Fibroblast of lung (primary cell): ENCODE data around the gene EVI5. TPM values are rescaled to one million over a fixed set of nuclear protein-coding genes. Genes with fewer than 3 reads are reported as not detected.

ENCODE experiments used
- DNase-seq, 2 donors: peaks; one replicate each; pipeline versions ENCODE4 v3.0.0 to v3.0.0-alpha.2; 2010; ENCODE audit warnings: low read depth in 2 of 2
- H2AFZ ChIP-seq: 2 replicates; pipeline ENCODE4 v1.5.1; 2012; ENCODE audit warnings: low read length, control low read depth, inconsistent platforms
- H3K27ac ChIP-seq: 2 replicates; pipeline ENCODE4 v1.5.1; 2011; ENCODE audit warnings: low read length, control low read depth; ENCODE audit not compliant: insufficient read depth
- H3K27me3 ChIP-seq: 2 replicates; pipeline ENCODE4 v1.5.1; 2011; ENCODE audit warnings: mild to moderate bottlenecking, low read length; ENCODE audit not compliant: control insufficient read depth, insufficient read depth
- H3K36me3 ChIP-seq: 2 replicates; pipeline ENCODE4 v1.5.1; 2011; ENCODE audit warnings: low read length; ENCODE audit not compliant: control insufficient read depth, insufficient read depth
- H3K4me1 ChIP-seq: 2 replicates; pipeline ENCODE4 v1.5.1; 2011; ENCODE audit warnings: low read length; ENCODE audit not compliant: control insufficient read depth, insufficient read depth; ENCODE audit errors: extremely low read depth
- H3K4me2 ChIP-seq: 2 replicates; pipeline ENCODE4 v1.5.1; 2011; ENCODE audit warnings: low read length, control low read depth; ENCODE audit not compliant: insufficient read depth; ENCODE audit errors: extremely low read depth
- H3K4me3 ChIP-seq, 4 experiments: fragments of 200-600 bp in 1 of 4; sonication (generic) in 1 of 4; replicated peaks in 1 of 4; 2 replicates each; pipeline ENCODE4 v1.5.1; 2011 to 2016; ENCODE audit warnings: low read length in 4 of 4, low read depth in 3 of 4, mild to moderate bottlenecking in 3 of 4, control low read depth in 2 of 4, inconsistent platforms in 1 of 4, mixed read lengths in 1 of 4; ENCODE audit not compliant: insufficient read depth in 1 of 4; ENCODE audit errors: control extremely low read depth in 1 of 4
- H3K79me2 ChIP-seq: 2 replicates; pipeline ENCODE4 v1.5.1; 2012; ENCODE audit warnings: mild to moderate bottlenecking, low read length, inconsistent platforms; ENCODE audit not compliant: control insufficient read depth, insufficient read depth
- H3K9ac ChIP-seq: 2 replicates; pipeline ENCODE4 v1.5.1; 2011; ENCODE audit warnings: mild to moderate bottlenecking, low read length, control low read depth; ENCODE audit not compliant: insufficient read depth
- H3K9me3 ChIP-seq: 2 replicates; pipeline ENCODE4 v1.5.1; 2012; ENCODE audit warnings: low read depth, low read length; ENCODE audit not compliant: control insufficient read depth, insufficient read depth
- H4K20me1 ChIP-seq: 2 replicates; pipeline ENCODE4 v1.5.1; 2011; ENCODE audit warnings: low read length; ENCODE audit not compliant: control insufficient read depth, insufficient read depth; ENCODE audit errors: extremely low read depth
- EZH2 ChIP-seq: IDR thresholded peaks from 2 replicates; pipeline ENCODE4 v1.5.1; 2012; ENCODE audit warnings: low read length, control low read depth, mild to moderate bottlenecking; ENCODE audit errors: missing control alignments
- polyA plus RNA-seq, 2 donors: library from polyadenylated mRNA; depleted of rRNA in 1 of 2; stranded (reverse) in 1 of 2; unstranded in 1 of 2; fragments of >200 nt; gene quantifications; 2 replicates each; pipeline ENCODE4 v1.2.1, GENCODE V29; 2011 to 2012; ENCODE audit warnings: missing spikeins in 1 of 2
- total RNA-seq: library from RNA; depleted of rRNA; stranded (reverse); fragments of >200 nt; gene quantifications from 2 replicates; pipeline ENCODE4 v1.2.1, GENCODE V29; 2014
- TF ChIP-seq, protein P1 (sequence below), 2 donors: IDR thresholded peaks in 1 of 2; conservative IDR thresholded peaks in 1 of 2; 1 replicate in 1 of 2; 2 replicates in 1 of 2; pipeline ENCODE4 v1.5.1; 2011 to 2012; ENCODE audit warnings: low read length in 2 of 2, control low read depth in 1 of 2, inconsistent platforms in 1 of 2, low read depth in 1 of 2, mild to moderate bottlenecking in 1 of 2

EVI5 gene
- total and polyA plus RNA-seq, 2 donors (not counting 1 experiment from before 2014, with no cell fraction given), result 32.5 to 48.1 TPM

GRCh38 chr1:92583821-92584760 lies 200.8 kb downstream of the EVI5 start:
- H3K27me3 ChIP-seq, result no peaks in the 10 kb centered on the region
- H4K20me1 ChIP-seq, result no peaks in the 10 kb centered on the region
- no peaks in the 10 kb centered on the region for H3K9me3 ChIP-seq
- H3K4me2 ChIP-seq, result peak overlapping the region; percentile 4
- H3K4me1 ChIP-seq, result peaks cover 5% of the 10 kb centered on the region
- TF ChIP-seq EZH2, result no peak
- TF ChIP-seq, protein P1, sequence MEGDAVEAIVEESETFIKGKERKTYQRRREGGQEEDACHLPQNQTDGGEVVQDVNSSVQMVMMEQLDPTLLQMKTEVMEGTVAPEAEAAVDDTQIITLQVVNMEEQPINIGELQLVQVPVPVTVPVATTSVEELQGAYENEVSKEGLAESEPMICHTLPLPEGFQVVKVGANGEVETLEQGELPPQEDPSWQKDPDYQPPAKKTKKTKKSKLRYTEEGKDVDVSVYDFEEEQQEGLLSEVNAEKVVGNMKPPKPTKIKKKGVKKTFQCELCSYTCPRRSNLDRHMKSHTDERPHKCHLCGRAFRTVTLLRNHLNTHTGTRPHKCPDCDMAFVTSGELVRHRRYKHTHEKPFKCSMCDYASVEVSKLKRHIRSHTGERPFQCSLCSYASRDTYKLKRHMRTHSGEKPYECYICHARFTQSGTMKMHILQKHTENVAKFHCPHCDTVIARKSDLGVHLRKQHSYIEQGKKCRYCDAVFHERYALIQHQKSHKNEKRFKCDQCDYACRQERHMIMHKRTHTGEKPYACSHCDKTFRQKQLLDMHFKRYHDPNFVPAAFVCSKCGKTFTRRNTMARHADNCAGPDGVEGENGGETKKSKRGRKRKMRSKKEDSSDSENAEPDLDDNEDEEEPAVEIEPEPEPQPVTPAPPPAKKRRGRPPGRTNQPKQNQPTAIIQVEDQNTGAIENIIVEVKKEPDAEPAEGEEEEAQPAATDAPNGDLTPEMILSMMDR (conservative IDR thresholded peaks at IDR 0.05 in 1 of 2, IDR thresholded peaks at IDR 0.05 in 1 of 2; ENCODE audit: low read depth in 1 of 2, low read length in 2 of 2), result peak in 1 of 2 donors; percentile 9
- H2AFZ ChIP-seq, result no peak overlapping the region
- no peaks in the 10 kb centered on the region for H3K79me2 ChIP-seq
- no peak overlapping the region for H3K9ac ChIP-seq
- no peak overlapping the region for H3K27ac ChIP-seq
- H3K4me3 ChIP-seq, result peak overlapping the region in 1 of 4 experiments; percentile 22
- H3K36me3 ChIP-seq, result no peaks in the 10 kb centered on the region
- DNase-seq, result peak; percentile 79 to 88

GRCh38 chr1:92577261-92577895 lies 207.5 kb downstream of the EVI5 start:
- H4K20me1 ChIP-seq, result no peaks in the 10 kb centered on the region
- H2AFZ ChIP-seq, result no peak overlapping the region
- H3K79me2 ChIP-seq, result no peaks in the 10 kb centered on the region
- H3K9ac ChIP-seq, result no peak overlapping the region
- H3K27ac ChIP-seq, result no peak overlapping the region
- H3K4me2 ChIP-seq, result no peak overlapping the region
- H3K4me3 ChIP-seq, result no peak overlapping the region
- DNase-seq, result peak; percentile 8 to 76
- no peak for TF ChIP-seq EZH2
- TF ChIP-seq, protein P1 (conservative IDR thresholded peaks at IDR 0.05 in 1 of 2, IDR thresholded peaks at IDR 0.05 in 1 of 2; ENCODE audit: low read depth in 1 of 2, low read length in 2 of 2), result no peak
- no peaks in the 10 kb centered on the region for H3K36me3 ChIP-seq
- no peaks in the 10 kb centered on the region for H3K4me1 ChIP-seq
- no peaks in the 10 kb centered on the region for H3K27me3 ChIP-seq
- H3K9me3 ChIP-seq, result no peaks in the 10 kb centered on the region

DNA sequence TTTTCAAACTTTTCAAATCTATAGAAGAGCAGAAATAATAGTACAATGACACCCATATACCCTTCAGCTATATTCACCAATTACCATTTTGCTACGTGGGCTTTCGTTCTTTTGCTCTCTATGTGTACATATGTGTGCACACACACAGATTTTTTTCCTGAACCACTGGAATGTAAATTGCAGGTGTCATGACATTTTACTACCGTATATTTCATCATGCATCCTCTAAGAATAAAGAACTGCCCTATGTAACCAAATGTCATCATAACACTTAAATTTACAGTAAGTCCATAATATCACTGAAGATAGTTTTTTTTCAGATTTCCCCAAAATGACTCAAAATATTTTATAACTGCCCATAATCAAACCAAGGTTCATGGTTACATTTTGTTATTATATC lies 209.8 kb downstream of the EVI5 start:
- no peaks in the 10 kb centered on the region for H3K27me3 ChIP-seq

More for the DNA sequence above, 209.8 kb downstream of the EVI5 start:
- H3K36me3 ChIP-seq, result no peaks in the 10 kb centered on the region
- H3K27ac ChIP-seq, result no peak overlapping the region
- no peak overlapping the region for H2AFZ ChIP-seq
- no peak overlapping the region for H3K4me3 ChIP-seq
- H4K20me1 ChIP-seq, result no peaks in the 10 kb centered on the region
- DNase-seq, result no peak
- no peaks in the 10 kb centered on the region for H3K79me2 ChIP-seq
- no peaks in the 10 kb centered on the region for H3K4me1 ChIP-seq
- H3K9ac ChIP-seq, result no peak overlapping the region
- H3K9me3 ChIP-seq, result no peaks in the 10 kb centered on the region
- no peak for TF ChIP-seq EZH2
- TF ChIP-seq, protein P1 (conservative IDR thresholded peaks at IDR 0.05 in 1 of 2, IDR thresholded peaks at IDR 0.05 in 1 of 2; ENCODE audit: low read depth in 1 of 2, low read length in 2 of 2), result no peak
- H3K4me2 ChIP-seq, result no peak overlapping the region
